AG08395 (cell line): ENCODE results near the gene ADD2.
A peak's percentile ranks its signal among the peaks of the same experiment; 100 is the strongest.

ENCODE experiments used
- DNase-seq: peaks from one replicate; pipeline ENCODE4 v3.0.0; 2012; ENCODE audit warnings: mixed read lengths, low spot score

The ADD2 gene

DNA sequence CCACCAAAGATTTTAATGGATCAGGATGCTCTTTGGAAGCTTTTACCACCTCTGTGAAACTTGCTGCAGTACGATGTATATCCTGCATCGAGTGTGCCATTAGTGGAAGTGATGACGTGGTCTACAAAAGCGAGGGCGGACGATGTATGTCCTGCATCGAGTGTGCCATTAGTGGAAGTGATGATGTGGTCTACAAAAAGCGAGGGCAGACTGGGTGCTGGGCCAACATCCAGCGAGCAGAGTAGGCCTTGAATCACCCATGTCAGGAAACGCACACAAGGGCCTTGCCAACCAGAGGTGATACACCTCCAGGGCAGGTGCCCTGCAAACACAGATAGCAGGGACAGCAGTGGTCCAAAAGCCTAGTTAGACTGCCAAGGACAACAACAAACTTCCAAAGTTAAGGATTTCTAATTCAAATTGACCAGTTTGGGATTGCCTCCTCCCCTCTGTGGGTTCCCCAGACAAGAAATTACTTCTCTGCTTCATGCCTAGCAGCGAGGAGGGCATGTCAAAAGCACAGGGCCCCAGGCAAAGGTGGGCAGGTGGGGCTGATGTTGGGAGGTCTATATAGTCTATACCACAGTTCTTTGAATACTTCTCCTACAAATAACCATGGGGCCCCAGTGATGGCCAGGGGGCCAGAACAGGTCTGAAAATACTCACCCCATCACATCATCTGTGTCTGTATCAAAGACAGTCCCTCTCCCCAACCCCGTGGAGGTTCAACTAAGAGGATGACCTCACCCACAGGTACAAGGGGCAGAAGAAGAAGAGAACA, 70.2 kb downstream of the ADD2 start:
- no peak for DNase-seq

DNA sequence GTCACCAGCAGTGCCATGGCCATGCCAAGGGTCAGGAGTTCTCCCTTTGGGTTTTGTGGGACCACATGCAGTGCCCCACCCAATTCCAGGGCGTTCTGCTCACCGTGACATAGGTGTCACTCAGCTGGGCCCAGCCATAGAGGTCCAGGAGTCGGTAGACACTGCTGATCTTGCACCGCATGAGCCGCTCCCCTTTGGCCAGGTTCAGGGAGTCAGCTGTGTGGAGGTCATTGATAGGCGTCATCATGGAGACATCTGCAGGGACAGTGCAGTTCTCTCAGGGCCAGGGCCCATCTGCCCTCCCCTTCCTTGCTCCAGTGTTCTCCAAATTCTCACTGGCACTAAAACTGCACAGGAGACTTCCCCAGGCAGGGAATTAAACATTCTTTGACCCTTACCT, 71.9 kb downstream of the ADD2 start:
- DNase-seq, result no peak

GRCh38 chr2:70692256-70692655, 75.7 kb downstream of the ADD2 start:
- no peak for DNase-seq

DNA sequence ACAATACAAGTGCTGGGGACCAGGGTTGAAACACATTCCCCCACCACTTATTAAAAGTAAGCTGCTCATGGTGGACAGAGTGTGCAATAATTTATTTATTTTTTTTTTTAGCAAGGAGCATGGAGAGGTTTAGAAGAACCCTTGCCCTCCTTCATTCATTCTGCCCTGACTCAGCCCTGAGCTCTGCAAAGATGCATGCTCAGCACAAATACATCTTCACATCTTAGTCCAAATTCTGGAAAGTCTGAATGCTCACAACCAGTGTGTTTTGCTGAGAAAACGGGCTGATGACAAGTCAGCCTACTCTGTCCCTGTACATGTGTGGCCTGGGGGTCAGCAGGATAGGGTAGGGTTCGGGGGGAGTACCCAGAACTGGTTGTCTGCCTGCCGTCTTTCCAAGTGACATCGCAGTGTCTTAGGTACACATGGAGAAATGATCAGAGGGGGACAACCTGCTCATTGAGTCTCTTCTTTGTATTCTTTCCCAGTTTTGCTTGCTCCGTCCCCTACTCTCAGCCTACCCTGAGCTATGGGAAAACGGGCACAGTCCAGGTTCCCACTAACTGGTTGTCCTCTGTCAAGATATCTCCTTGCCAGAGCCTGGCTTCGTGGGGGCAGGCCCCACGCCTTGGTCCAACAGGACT, 76.4 kb downstream of the ADD2 start:
- DNase-seq, result no peak

GRCh38 chr2:70690846-70691245, 77.2 kb downstream of the ADD2 start:
- DNase-seq, result no peak

GRCh38 chr2:70688427-70688826, 79.6 kb downstream of the ADD2 start:
- no peak for DNase-seq

DNA sequence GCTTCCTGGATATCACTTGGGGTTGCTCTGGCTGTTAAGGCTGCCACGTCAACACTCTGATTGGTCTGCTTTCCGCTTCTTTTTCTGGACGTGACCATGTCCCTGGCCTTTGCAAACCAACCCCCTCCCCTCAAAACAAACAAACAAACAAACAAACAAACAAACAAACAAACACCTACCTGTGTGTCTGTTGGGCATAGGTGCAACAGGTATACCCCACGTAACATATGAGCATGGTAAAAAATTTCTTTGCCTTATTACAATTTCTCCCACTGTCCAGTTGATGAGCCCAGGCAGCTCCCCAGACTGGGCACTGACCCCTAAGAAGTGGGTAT, 80.6 kb downstream of the ADD2 start:
- no peak for DNase-seq

GRCh38 chr2:70686577-70687460, 81.2 kb downstream of the ADD2 start:
- DNase-seq, result peak; percentile 97

GRCh38 chr2:70685771-70686171, 82.2 kb downstream of the ADD2 start:
- no peak for DNase-seq

- DNase-seq, result no peak
These were observed 83.0 kb downstream of the ADD2 start for GRCh38 chr2:70684846-70685622.

GRCh38 chr2:70683455-70683854, 84.5 kb downstream of the ADD2 start:
- DNase-seq, result no peak

DNA sequence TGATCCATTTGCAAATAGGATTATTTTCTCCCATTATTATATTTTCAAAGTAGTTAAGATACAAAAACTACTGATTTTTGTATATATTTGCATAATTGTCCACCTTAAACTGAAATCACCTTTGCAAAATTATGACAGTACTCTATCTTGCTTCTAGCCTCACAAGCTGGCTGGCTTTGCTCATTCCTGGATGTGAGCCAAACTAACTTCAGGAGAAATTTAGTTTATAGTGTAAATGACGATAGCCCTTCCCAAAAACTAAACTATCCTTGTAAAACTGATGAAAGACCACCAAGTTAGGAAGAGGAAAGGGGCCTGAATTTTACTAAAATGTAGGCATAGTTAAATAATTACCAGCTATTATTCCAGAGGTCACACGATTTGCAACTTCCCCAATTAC, 87.3 kb downstream of the ADD2 start:
- no peak for DNase-seq

GRCh38 chr2:70679259-70679658, 88.7 kb downstream of the ADD2 start:
- DNase-seq, result peak; percentile 45

DNA sequence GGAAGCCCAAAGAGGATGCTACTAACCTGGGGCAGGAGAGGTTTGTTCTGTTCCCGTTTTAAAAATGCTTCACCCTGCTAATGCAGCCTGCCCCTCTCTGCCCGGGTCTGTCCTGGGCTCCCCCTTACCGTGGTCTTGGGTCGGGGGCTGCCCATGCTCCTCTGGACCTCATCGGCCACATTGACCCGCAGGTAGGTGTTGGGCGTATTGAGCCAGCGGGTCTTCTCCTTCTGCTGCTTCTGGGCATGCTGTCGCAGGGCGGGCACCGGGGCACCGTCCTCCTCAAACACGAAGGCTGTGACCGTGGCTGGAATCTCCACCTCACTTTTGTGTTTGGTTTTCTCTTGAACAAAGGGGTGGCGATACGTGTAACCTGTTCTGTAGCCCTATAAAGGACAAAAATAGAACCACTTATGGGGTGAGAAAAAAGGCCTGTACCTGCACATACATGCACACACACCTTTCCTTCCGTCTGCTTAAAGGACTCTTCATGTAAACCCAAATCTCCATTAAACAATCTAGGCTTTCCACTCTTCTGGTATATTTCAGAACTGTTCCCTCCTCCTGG, 89.3 kb downstream of the ADD2 start:
- no peak for DNase-seq

- DNase-seq, result no peak
These were observed 91.5 kb downstream of the ADD2 start for GRCh38 chr2:70676301-70677035.

GRCh38 chr2:70675862-70676261, 92.1 kb downstream of the ADD2 start:
- no peak for DNase-seq

GRCh38 chr2:70674636-70675430, 93.2 kb downstream of the ADD2 start:
- DNase-seq, result no peak

- no peak for DNase-seq
These were observed 94.9 kb downstream of the ADD2 start for GRCh38 chr2:70673041-70673647.

DNA sequence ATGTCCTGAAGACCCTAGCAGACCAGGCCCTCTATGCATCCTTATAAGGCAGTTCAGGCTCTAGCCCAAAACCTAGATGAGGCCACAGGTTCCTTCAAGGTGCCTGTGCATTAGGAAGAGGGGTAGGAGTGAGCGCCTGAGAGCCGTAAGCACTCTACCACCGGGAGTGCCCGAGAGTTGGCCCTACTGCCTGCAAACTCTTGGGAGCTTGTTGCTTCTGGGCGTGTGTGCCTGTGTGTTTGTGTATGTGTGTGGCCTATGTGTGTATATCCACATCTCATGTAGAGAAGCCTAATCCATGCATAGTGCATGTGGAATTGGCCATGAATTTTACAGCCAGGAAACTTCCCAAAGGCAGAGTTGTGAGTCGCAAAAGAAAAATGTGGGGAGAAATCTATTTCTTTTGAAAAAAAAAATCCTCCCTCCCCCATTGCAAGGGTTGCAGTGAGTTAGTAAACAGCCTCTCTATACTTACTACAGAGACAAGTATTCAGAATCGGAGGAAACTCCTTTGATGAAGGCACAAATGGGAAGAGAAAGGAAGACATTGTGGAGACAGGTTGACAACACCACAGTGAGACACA, 96.8 kb downstream of the ADD2 start:
- peak; percentile 62 for DNase-seq
